HS-5 (cell line): ENCODE results near the gene SLC19A3.
"Not testable (repeated sequence)": the region's sequence is repeated elsewhere in the genome, so short reads cannot be mapped to it uniquely, and the experiment has no call there.

Source experiments
- DNase-seq: peaks from one replicate; pipeline ENCODE4 v3.0.0-alpha.2; 2012; ENCODE audit warnings: low read depth

The SLC19A3 gene

DNA sequence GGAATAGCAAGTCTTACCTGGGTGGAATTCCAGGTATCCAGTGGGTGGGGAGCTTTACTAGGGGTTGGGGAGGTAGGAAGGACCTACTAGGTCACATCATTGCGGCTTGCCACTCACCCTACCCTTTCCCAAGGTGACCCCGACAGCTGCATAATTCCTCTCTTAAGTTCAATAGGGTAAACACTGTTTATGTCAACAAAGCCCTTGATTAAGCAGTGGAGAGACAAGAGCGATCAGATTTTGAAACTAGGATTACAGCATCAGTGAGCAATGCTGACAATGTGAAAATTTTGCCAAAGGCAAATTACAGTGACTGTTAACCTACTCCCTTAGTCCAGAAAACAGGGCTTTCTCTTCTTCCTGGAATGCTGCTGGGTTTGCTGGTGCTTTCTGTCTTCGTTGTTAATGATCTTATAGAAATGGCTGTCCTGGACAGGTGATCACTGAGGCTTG, 14.5 kb downstream of the SLC19A3 start:
- DNase-seq: peak; percentile 10

DNA sequence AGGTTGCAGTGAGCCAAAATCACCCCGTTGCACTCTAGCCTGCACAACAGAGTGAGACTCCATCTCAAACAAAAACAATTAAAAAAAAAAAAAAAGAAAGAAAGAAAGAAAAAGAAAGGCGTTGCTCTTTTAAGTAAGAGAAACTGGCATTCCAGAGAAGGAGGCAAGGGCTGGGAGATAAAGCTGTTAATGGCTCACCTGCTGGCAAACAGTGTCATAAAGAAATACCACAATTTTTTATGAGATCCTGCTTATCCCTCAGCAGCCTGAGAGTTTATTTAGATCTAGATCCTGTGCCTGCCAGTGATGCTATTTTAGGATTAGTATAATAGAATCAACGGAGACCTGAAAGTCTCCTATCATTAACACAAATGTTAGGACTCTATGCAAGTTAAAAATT, 16.3 kb downstream of the SLC19A3 start:
- DNase-seq: no peak

DNA sequence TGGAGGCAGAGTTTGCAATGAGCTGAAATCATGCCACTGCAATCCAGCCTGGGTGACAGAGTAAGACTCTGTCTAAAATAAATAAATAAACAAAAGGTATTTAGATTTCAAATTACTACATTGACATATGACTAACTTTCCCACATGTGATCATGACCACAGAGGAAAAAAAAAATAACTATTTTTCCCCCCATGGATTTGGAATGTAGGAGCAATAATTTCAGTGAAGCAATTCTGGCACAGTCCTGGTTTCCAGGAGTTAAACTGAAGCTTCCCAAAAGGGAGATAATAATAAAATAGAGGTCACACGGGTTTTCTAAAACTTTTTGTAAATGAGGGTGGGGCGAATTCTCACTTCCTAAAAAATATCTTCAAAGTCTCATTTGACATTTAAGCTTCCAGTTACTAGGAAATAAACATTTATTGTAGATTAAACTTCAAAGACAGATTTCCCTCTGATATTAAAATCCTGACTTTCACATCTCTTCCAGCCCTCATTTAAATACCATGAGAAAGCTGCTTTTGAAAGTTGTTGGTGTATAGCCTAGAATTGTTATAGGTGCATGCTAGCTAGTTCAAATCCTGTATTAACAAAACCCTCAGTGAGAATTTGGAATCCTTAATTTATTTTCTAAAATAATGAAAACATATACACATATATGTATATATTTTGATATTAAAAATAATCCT, 20.7 kb downstream of the SLC19A3 start:
- DNase-seq: no peak

DNA sequence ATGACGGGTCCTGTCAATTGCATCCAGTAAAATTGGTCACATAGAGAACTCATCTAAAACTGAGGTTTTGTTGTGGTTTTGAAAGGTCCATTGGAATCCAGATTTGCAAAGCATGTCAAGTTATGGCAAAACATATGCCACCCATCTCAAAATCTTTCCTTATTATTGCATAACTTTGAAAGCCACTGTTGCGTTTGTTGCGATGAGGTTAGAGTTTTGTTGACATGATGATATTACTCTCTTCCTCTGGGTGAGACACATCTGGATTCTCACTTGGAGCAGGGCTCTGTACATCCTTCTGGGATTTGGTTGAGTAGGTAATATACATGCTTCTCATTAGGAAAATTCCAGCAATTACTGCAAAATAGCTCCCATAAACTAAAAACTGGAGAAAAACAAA, 30.6 kb downstream of the SLC19A3 start:
- DNase-seq: no peak

DNA sequence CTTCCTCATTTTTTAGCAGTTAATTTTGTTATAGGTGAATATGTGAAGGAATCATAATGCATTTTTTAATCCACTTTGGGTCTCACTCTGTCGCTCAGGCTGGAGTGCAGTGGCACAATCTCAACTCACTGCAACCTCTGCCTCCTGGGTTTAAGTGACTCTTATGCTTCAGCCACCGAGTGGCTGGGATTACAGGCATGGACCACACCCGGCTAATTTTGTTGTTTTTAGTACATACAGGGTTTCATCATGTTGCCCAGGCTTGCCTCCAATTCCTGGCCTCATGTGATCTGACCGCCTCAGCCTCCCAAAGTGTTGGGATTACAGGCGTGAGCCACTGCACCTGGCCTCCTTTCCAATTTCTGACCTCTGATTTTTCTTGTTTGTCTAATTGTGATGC, 33.6 kb downstream of the SLC19A3 start:
- no peak for DNase-seq

DNA sequence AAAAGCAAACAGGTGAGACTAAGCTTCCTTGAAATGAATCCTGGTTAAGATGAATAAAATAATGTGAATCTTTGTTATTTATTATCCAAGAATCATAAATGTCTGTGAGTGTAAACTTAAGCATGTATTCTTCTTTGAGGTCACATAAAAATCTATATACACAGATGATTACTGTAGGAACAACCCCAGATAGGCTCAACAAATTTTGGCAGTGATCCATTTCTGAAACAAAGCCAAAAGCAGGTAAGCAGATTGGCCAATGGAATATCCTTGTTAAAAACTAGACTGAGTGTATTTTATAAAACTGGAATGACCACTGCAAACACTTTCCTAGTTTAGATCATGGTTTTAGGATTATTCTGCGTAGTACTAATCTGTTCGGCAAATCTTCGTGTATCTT, 39.9 kb downstream of the SLC19A3 start:
- no peak for DNase-seq

DNA sequence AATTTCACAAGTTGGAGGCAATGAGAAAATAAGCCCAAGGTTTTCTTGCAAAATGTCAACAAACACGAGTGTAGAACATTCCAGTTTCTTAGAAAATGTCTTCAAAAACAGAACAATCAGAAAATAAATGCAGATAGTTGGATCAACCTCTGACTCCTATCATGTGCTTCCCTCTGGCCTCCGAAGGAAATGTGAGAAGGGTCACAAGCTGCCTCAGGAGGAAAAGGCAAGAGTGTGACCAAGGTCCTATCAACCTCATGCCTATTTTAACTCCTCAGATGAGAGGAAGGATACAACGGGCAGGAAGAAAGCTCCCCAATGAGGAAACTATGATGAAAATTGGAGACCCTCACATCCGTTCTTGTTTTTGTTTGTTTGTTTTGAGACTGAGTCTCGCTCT, 43.3 kb downstream of the SLC19A3 start:
- DNase-seq: no peak

DNA sequence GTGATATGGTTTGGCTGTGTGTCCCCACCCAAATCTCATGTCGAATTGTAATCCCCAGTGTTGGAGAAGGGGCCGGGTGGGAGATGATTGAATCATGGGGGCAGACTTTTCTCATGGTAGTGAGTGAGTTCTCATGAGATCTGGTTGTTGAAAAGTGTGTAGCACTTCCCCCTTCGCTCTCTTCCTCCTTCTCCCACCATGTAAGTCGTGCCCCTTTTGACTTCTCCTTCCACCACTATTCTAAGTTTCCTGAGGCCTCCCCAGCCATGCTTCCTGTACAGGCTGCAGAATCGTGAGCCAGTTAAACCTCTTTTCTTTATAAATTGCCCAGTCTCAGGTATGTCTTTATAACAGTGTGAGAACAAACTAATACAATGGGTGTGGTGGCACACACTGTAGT, 44.2 kb downstream of the SLC19A3 start:
- DNase-seq: not testable (repeated sequence)

DNA sequence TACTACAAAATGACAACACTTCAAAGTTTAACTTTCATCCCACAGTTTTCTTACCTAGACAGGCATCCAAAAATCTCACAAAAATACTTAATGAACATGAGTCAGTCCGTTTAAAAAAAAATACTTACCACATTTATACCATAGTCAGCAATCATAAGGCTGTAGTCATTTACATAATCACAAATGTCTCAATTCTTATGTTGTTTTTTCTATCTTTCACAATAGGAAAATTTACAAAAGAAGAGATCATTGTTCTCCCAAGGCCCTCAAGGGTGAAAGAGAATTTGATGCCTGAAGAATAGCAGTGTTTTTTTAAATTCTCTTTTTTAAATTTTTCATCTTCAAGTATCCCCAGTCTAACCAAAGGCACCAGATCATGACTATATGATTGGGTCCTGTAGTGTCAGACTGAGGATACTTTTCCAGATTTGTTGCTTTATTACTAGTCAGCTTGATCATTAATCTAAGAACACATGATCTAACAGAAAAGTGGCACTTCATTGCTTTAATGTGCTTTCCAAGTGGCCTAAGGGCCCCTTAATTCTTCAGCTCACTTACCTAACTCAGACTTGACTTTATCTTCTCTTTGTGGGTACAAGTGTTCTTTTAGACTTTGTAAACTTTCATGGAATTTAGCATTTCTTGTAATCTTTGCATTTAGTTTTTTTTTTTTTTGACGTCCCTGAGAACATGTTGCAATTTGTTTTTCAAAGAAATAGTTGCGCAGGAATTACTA, 46.5 kb downstream of the SLC19A3 start:
- no peak for DNase-seq

DNA sequence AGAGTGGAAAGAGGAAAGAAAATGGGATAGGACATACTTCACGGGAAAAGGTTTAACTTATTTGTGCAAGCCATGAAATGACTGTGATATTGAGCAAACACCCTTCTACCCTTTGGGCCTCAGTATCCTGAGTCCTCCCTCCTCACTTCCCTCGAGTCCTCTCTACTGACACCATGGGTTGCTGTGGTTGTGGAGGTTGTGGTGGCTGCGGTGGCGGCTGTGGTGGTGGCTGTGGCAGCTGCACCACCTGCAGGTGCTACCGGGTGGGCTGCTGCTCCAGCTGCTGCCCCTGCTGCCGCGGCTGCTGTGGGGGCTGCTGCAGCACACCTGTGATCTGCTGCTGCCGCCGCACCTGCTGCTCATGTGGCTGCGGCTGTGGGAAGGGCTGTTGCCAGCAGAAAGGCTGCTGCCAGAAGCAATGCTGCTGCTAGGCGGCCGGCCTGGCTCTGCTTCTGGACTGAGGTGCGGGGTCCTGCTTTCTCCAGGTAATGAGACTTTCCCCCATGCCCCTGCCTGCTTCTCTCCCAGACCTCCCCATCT, 51.1 kb downstream of the SLC19A3 start, which contains the start of gene SCYGR5:
SCYGR5 (plus strand) TSS at position 174 of the 540 bp plus-strand sequence; CDS start at position 174, 0 bp downstream.
- not testable (repeated sequence) for DNase-seq

DNA sequence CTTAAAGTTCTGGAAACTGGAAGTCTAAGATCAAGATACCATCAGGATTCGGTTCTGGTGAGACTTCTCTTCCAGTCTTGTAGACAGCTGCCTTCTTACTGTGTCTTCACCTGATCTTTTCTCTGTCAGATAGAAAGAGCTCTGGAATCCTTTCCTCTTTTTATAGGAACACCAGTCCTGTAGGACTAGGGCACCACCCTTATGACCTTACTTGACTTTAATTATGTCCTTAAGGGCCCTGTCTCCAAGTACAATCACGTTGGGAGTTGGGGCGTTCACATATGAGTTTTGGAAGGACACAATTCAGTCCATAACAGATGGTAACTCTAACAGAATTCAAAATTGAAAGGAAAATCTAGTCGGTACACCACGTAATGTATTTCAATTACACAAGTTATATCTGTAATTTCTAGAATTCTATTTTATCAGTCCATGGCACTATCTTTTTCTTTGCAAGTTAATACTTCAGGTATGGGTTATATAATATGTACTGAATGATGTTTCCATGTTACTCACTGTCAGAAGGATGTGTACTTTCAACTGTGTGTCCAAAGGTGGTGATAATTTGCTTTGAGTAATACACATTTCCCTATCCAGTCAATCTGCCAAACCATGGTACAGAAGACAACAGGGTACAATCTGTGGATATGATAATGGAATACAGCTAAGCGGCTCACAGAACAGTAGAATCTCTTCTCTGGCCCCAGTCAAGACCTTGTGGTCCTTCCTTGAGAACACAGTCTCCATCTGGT, 52.5 kb downstream of the SLC19A3 start:
- DNase-seq: no peak

DNA sequence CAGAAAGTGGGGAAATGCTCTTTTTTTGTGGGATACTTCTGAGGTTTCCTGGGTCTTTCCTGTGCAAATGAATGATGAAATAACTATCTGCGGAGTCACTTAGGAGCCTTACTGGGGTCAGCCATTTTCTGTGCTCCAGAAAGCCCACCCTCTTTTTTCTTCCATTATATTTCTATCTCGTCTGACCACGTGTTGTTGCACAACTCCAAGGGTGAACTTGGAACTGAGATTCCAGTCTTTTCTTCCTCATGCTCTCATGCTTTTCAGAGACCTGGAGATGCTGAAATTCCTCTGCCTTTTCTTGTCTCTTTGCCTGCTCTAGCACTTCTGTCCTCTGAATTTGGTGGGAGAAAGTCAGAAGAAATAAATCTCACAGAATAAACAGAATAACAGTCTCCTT, 56.0 kb downstream of the SLC19A3 start:
- no peak for DNase-seq

DNA sequence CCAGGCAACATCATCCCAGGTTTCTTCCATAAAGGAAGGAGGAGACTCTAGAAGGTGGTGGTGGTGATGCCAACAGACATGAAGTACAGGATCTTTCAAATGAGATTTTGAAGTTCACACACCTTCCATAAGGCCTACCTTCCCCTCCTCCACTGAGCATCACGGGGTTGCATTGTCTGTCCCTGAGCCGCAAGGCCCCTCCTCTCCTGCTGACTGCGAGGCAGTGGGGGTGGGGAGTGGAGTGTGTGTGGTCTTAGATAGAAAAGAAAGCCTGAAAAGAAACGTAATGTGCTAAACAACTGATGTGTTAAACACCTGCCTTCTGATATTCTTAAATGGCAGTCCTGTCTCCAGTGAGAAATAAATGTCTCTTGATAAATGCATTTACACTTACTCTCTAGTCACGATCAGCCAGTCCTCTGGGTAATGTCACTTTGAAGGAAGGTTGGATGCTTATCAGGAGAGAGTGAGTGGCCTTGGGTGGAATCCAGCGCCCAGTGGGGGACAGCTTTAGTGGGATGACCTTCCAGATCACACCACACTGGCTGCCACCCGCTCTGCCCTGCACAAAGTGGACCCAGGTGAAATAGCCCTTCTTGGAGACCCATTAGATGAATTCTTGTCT, 56.7 kb downstream of the SLC19A3 start:
- DNase-seq: no peak

DNA sequence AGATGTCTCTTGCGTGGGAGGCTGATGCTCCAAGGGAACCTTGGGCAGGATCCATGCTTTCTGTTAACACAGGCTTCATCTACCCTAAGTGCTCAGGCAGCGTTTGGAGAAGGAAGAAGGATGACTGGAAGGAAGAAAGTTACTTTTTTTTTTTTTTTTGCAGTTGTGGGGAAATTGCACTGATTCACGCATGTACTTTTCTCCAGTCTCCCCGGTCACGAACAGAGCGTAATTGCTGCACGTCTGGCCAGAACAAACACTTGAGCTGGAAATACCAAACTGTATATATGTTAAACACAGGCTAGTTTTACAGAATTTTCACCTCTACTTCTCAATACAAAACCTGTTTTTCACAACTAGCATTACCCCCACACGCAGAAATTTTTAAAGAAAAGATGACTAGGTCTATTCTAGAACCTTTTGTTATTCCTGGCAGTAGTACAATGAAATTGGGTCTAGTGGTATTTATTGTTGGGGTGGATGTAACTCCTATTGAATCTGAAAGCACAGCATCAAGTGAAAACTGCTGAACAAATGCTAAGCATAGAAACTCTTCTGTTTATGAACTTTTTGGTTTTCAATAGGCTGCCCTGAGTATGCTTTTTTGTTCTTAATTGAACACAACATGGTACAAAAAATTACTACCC, 60.5 kb downstream of the SLC19A3 start:
- DNase-seq: no peak

DNA sequence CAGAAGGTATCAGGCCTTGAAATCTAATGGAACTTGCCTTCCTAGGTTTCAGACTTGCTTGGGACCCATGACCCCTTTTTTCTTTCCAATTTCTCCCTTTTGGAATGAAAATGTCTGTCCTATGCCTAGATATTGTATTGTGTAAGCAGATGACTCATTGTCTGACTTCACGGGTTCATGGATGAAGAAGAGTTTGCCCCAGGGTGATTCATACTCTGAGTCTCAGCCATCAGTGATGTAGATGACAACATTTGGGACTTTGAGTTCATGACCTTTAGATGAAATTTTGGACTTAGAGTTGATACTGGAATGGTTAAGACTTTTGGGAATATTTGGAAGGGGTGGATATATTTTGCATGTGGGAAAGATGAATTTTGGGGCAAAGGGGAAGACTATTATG, 62.4 kb downstream of the SLC19A3 start:
- DNase-seq: peak; percentile 90

DNA sequence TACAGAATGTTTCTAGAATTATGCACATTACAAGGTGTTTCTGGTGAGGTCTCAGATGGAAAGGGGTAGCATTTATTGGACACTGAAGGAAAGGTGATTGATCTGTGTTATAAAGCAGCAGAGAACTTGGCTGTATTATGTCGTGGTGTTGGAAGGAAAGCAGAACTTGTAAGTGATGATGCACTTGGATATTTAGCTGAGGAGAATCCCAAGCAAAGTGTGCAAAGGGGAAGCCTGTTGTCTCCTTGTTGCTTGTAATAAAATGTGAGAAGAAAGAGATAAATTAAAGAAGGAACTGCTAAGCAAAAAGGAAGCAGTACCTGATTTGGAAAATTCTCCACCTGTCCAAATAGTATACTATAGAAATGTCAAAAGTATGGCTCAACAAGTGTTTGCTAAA, 63.4 kb downstream of the SLC19A3 start:
- no peak for DNase-seq

DNA sequence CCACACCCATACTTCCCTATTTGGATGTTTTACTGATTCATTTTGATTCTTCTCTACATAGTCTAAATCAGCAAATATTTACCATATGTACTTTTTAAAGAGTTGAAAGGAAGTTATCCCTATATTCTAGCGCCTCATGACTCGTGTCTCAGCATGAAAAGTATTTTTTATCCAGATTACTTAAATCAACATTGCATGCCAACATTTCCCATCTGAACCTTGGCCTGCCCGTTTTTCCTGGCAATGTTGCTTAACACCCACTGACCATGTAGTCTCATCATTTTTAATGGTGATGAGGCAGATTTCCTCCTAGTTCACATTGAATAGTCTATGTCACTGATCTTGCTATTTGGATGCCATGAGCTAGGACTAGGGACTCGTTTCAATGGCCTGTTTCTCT, 64.4 kb downstream of the SLC19A3 start:
- DNase-seq: peak; percentile 32

DNA sequence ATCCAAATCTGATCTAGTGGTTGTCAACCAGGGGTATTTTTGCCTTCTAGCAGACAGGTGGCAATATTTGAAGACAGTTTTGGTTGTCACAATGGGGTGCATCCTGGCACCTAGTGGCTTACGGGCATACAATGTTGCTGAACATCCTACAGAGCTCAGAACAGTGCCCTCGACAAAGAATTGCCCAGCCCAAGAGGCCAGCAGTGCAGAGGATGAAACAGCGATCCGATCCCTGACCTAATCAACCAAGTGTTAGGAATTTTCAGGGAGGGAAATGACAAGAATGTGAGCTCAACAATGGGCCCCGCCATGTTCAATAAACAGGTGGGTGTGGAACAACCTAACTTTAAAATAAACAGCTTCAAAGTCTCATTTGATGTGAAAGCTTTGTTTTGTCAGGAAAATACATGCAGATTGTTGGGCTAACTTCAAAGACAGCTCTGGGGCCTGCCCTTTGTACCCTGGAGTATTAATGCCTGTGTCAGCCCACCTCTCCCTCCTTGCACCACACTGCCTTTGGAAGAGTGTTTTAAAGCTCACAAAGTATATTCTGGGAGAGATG, 73.8 kb downstream of the SLC19A3 start:
- no peak for DNase-seq

DNA sequence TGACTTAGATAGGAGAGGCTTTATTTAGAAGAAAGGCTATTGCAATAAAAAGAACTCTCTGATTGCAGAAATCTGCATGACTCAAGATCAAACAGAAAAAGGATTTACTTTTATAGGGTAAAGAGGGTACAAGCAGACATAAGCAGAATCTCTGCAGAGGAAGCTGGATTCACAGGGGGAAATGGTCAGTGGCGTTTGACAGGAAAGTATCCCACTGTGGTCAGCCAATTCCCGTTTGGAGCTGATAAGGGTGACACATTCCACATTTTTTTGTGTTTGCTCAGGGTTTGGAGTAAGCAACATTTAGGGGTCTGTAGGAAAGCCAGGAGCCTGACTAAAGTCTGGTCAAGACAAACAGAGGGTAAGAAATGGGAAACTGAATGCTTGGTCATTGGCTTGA, 75.2 kb downstream of the SLC19A3 start:
- no peak for DNase-seq

DNA sequence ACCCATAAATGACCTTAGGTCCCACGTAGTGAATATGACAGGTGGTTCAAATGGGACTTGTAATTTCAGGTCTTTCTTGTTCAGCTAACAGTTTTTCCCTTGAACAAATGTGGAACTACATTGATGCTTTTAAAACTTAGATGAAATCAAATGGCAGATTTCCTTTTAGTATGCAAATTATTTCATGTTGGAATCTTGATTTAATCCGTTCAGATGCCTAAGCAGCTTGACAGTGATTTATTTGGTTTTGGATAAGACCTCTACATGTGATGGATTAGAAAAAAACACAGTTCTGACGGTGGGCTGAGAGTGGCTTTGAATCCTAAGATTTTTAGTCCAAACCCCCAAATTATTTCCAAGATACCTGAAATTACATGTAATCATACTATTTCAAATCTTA, 83.6 kb downstream of the SLC19A3 start:
- DNase-seq: no peak
